Measurements from ENCODE around the gene GNAI3.

GRCh38 chr1:109531380-109531779 lies 17.0 kb upstream of the GNAI3 start:
- no peak for TF ChIP-seq CTCF (IDR thresholded peaks at IDR 0.05; ENCODE audit: poor library complexity, severe bottlenecking)
- TF ChIP-seq SMC3 (conservative IDR thresholded peaks at IDR 0.05; ENCODE audit: poor library complexity): no peak
- TF ChIP-seq EP300 (conservative IDR thresholded peaks at IDR 0.05; ENCODE audit: poor library complexity, severe bottlenecking): no peak

Data from neural cell (in vitro differentiated cells).